ENCODE measurements around the gene ARHGEF17.

The ARHGEF17 gene

DNA sequence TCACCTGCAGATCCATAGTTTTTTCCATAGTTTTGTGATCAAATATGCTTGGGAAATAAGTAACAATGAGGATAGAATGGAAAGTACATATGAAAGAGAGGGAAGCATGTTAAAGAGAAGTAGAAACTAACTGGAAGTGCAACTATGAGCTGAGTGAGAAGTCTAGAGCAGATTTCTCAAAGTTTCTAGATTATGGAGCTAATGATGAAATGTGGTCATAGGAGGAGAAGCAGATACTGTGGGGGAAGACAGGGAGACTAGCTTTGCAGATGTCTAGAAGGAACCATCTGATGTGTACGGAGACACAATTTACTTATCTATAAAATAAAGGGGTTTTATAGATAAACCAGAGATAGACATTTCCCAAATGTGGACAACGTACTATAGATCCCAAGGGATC lies 105.2 kb downstream of the ARHGEF17 start:
- Histone ChIP-seq H4K20me1 (ENCODE audit: insufficient read depth, low read length) (no peaks in the 10 kb centered on the region), H3K27me3 (replicated peaks; ENCODE audit: insufficient read depth, low read length) (no peaks in the 10 kb centered on the region), H3F3A (ENCODE audit: insufficient read depth, low read length) (no peaks in the 10 kb centered on the region), H3K9me3 (replicated peaks; ENCODE audit: insufficient read depth, low read length) (no peaks in the 10 kb centered on the region), H3K9ac (ENCODE audit: low read length) (no peak overlapping the region), H3K27ac (ENCODE audit: low read length) (no peak overlapping the region), H3K79me2 (ENCODE audit: low read length) (no peaks in the 10 kb centered on the region), H3K36me3 (replicated peaks; ENCODE audit: insufficient read depth, low read length) (no peaks in the 10 kb centered on the region), H3K4me2 (ENCODE audit: low read depth, low read length) (no peak overlapping the region), H2AFZ (ENCODE audit: low read length) (no peak overlapping the region), H3K4me3 (ENCODE audit: low read length) (no peak overlapping the region), H3K4me1 (ENCODE audit: low read length) (no peaks in the 10 kb centered on the region), H3K9me2 (replicated peaks; ENCODE audit: insufficient read depth, low read length) (no peaks in the 10 kb centered on the region)
- no peak for DNase-seq
- TF ChIP-seq, protein P1, sequence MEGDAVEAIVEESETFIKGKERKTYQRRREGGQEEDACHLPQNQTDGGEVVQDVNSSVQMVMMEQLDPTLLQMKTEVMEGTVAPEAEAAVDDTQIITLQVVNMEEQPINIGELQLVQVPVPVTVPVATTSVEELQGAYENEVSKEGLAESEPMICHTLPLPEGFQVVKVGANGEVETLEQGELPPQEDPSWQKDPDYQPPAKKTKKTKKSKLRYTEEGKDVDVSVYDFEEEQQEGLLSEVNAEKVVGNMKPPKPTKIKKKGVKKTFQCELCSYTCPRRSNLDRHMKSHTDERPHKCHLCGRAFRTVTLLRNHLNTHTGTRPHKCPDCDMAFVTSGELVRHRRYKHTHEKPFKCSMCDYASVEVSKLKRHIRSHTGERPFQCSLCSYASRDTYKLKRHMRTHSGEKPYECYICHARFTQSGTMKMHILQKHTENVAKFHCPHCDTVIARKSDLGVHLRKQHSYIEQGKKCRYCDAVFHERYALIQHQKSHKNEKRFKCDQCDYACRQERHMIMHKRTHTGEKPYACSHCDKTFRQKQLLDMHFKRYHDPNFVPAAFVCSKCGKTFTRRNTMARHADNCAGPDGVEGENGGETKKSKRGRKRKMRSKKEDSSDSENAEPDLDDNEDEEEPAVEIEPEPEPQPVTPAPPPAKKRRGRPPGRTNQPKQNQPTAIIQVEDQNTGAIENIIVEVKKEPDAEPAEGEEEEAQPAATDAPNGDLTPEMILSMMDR (IDR thresholded peaks at IDR 0.05; ENCODE audit: low read length): no peak
- TF ChIP-seq EZH2phosphoT487 (IDR thresholded peaks at IDR 0.05; ENCODE audit: low read length) (no peak), EZH2 (optimal IDR thresholded peaks at IDR 0.05; ENCODE audit: low read depth, low read length) (no peak)

DNA sequence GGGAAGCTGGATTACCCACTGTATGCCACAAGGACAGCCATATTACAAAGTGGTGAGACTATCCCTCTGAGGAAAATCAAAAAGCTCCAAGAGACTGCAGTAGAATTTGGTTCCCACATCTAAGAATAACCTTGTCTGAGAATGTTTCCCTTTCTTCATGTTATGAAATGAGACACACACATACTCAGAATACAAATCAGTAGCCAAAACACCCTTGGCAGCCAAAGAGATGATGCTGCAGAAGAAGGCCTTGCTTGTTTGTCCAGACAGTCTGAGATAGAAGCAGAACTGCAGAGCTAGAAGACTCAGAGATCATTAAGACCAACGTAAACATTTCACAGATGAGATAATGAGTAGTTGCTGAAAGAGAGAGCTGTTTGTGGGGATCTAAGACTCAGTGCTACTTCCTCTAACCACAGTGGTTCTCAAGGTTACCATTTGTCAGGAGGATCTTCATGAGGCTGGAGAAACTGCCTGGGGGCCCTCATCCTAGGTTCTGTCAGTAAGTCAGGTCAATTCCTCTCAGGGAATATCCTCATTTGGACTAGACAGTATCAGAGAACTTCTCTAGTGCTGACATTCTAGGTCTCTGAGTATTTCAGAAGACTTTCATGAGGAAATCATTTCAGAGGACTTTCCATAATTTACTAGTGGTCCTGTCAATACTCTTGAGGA lies 107.0 kb downstream of the ARHGEF17 start:
- Histone ChIP-seq H3K27ac (ENCODE audit: low read length) (no peak overlapping the region), H3K27me3 (replicated peaks; ENCODE audit: insufficient read depth, low read length) (no peaks in the 10 kb centered on the region), H3K4me1 (ENCODE audit: low read length) (no peaks in the 10 kb centered on the region), H3K9me2 (replicated peaks; ENCODE audit: insufficient read depth, low read length) (no peaks in the 10 kb centered on the region), H3K9me3 (replicated peaks; ENCODE audit: insufficient read depth, low read length) (no peaks in the 10 kb centered on the region), H3K4me2 (ENCODE audit: low read depth, low read length) (no peak overlapping the region), H4K20me1 (ENCODE audit: insufficient read depth, low read length) (no peaks in the 10 kb centered on the region), H3F3A (ENCODE audit: insufficient read depth, low read length) (no peaks in the 10 kb centered on the region), H2AFZ (ENCODE audit: low read length) (no peak overlapping the region), H3K4me3 (ENCODE audit: low read length) (no peak overlapping the region), H3K9ac (ENCODE audit: low read length) (no peak overlapping the region), H3K36me3 (replicated peaks; ENCODE audit: insufficient read depth, low read length) (no peaks in the 10 kb centered on the region), H3K79me2 (ENCODE audit: low read length) (no peaks in the 10 kb centered on the region)
- DNase-seq: no peak
- TF ChIP-seq, protein P1 (IDR thresholded peaks at IDR 0.05; ENCODE audit: low read length): no peak
- no peak for TF ChIP-seq EZH2phosphoT487 (IDR thresholded peaks at IDR 0.05; ENCODE audit: low read length)
- no peak for TF ChIP-seq EZH2 (optimal IDR thresholded peaks at IDR 0.05; ENCODE audit: low read depth, low read length)

DNA sequence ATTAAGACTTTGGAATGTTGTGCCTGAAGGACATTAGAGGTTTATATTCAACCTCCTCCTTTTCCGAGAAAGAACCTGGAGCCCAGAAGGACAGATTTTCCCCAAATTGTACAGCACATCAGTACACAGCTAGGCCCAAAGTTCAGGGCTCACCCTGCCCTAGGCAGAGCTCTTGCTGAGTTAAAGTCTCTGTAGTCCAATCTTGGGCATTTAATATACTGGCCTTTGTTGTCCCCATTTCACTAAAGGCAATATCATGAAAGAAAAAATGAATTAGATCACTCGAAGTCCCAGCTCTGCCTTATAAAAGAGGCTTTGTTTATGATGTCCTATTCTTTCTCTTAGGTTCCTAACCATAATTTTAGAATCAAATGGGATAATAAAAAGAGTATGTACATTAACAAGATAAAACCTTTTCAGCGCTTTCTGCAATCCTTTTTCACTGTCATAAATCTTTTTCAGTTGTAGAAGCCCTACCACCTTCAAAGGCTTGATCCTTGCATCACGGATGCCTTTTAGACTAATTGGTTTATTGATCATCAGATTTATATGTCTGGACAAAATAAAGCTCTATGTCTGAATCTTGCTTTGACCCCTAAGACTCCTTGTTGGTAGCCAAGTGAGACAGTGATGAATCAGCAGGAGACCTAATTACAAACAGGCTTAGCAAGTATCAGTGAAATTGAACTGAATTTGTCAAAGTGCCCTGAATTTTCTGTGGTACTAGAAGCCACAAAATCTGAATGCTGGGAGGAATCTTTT lies 108.0 kb downstream of the ARHGEF17 start:
- Histone ChIP-seq H3K27ac (ENCODE audit: low read length) (no peak overlapping the region), H3F3A (ENCODE audit: insufficient read depth, low read length) (no peaks in the 10 kb centered on the region), H3K9me2 (replicated peaks; ENCODE audit: insufficient read depth, low read length) (no peaks in the 10 kb centered on the region), H3K4me3 (ENCODE audit: low read length) (no peak overlapping the region), H3K9ac (ENCODE audit: low read length) (no peak overlapping the region), H3K27me3 (replicated peaks; ENCODE audit: insufficient read depth, low read length) (no peaks in the 10 kb centered on the region), H4K20me1 (ENCODE audit: insufficient read depth, low read length) (no peaks in the 10 kb centered on the region), H3K4me1 (ENCODE audit: low read length) (no peaks in the 10 kb centered on the region), H3K36me3 (replicated peaks; ENCODE audit: insufficient read depth, low read length) (no peaks in the 10 kb centered on the region), H3K4me2 (ENCODE audit: low read depth, low read length) (no peak overlapping the region), H3K9me3 (replicated peaks; ENCODE audit: insufficient read depth, low read length) (no peaks in the 10 kb centered on the region), H2AFZ (ENCODE audit: low read length) (no peak overlapping the region), H3K79me2 (ENCODE audit: low read length) (no peaks in the 10 kb centered on the region)
- no peak for TF ChIP-seq EZH2 (optimal IDR thresholded peaks at IDR 0.05; ENCODE audit: low read depth, low read length)
- TF ChIP-seq, protein P1 (IDR thresholded peaks at IDR 0.05; ENCODE audit: low read length): no peak
- TF ChIP-seq EZH2phosphoT487 (IDR thresholded peaks at IDR 0.05; ENCODE audit: low read length): no peak
- DNase-seq: no peak

Data from MM.1S (cell line).